DOHH2 (cell line): ENCODE measurements around the gene NEU1.

Experiments used
- CTCF ChIP-seq: fragments of 200-600 bp; sonication (generic); IDR thresholded peaks from one replicate; pipeline ENCODE4 v1.5.1; 2014; ENCODE audit warnings: antibody characterized with exemption, mild to moderate bottlenecking, low read depth, low read length; ENCODE audit not compliant: poor library complexity, severe bottlenecking
- EZH2phosphoT487 ChIP-seq: fragments of 200-600 bp; sonication (generic); IDR thresholded peaks from 2 replicates; pipeline ENCODE4 v1.6.1; 2017; ENCODE audit warnings: borderline replicate concordance, mild to moderate bottlenecking, antibody characterized with exemption, low read length, moderate library complexity, mixed read lengths

- no peak for TF ChIP-seq CTCF
- no peak for TF ChIP-seq EZH2phosphoT487
These were observed 47.4 kb downstream of the NEU1 start, which contains the start of the genes HSPA1A and HSPA1L for GRCh38 chr6:31815025-31815838.
